Vagina (tissue), 2 donors: ENCODE measurements around the gene ABL1. TPM values are rescaled to one million over a fixed set of nuclear protein-coding genes. Genes with fewer than 3 reads are reported as not detected.

Experiments
- DNase-seq, 2 donors: peaks; one replicate each; pipeline ENCODE4 v3.0.0-alpha.2; 2017; ENCODE audit errors: extremely low spot score in 2 of 2
- H3K27ac ChIP-seq: fragments of 200-600 bp; sonication (generic); one replicate; pipeline ENCODE4 v1.5.1; 2019
- H3K27me3 ChIP-seq: fragments of 200-600 bp; sonication (generic); one replicate; pipeline ENCODE4 v1.5.1; 2019
- H3K36me3 ChIP-seq, 2 donors: fragments of 200-600 bp; sonication (generic); one replicate each; pipeline ENCODE4 v1.5.1; 2017 to 2019
- H3K4me1 ChIP-seq: fragments of 200-600 bp; sonication (generic); one replicate; pipeline ENCODE4 v1.5.1; 2019
- H3K4me3 ChIP-seq, 2 donors: fragments of 200-600 bp; sonication (generic); 1 replicate in 1 of 2; 2 replicates in 1 of 2; pipeline ENCODE4 v1.5.1; 2016 to 2019
- H3K9me3 ChIP-seq: fragments of 200-600 bp; sonication (generic); one replicate; pipeline ENCODE4 v1.5.1; 2019
- POLR2A ChIP-seq, 2 donors: fragments of 450-650 bp; IDR thresholded peaks; one replicate each; pipeline ENCODE4 v1.6.1; 2017; ENCODE audit warnings: antibody characterized with exemption in 2 of 2, mild to moderate bottlenecking in 2 of 2, moderate library complexity in 2 of 2
- POLR2AphosphoS5 ChIP-seq, 2 donors: sonication (generic); formaldehyde crosslinking; IDR thresholded peaks; one replicate each; pipeline ENCODE4 v1.9.0; 2017; ENCODE audit warnings: antibody characterized with exemption in 2 of 2, mild to moderate bottlenecking in 2 of 2, low read depth in 1 of 2; ENCODE audit not compliant: insufficient read depth in 1 of 2
- intact Hi-C: fragments of 100-400 bp; cut with DNase I; formaldehyde crosslinking; loops from one replicate; pipeline ENCODE4 v1.15.1; 2023
- total RNA-seq: library from RNA; depleted of rRNA; stranded (reverse); fragments of >200 nt; gene quantifications from one replicate; pipeline ENCODE4 v1.2.3, GENCODE V29; 2016
- TF ChIP-seq, protein P1 (sequence below), 3 experiments: fragments of 450-650 bp in 2 of 3; fragments of 200-600 bp in 1 of 3; sonication (generic) in 1 of 3; IDR thresholded peaks; one replicate each; pipeline ENCODE4 v1.5.1; 2017 to 2019; ENCODE audit warnings: antibody characterized with exemption in 3 of 3, mild to moderate bottlenecking in 2 of 3, moderate library complexity in 2 of 3

Gene ABL1
- total RNA-seq, 1 donor from 2014 or later, result 68.5 TPM

DNA sequence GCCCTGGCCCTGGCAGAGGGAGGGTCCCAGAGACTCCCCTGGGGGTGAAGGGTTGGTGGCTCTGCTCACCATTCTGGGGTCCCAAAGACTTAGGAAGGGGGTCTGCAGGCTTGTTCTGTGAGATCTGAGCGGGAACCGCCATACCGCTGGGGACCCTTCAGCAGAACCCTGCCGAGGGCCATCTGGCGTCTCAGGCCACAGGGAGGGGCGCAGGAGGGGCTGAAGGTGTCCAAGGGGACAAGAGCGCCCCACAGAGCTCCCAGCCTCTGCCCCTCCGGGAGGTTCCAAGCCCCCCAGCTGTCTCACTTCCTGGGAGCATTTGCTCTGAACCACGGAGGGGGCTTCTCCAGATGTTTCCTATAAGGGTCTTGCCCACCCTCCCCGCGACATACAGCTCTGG lies 99.2 kb downstream of the ABL1 start:
- no peak overlapping the region for H3K4me3 ChIP-seq
- no peak overlapping the region for H3K27ac ChIP-seq
- intact Hi-C loops, result no loop called here
- no peaks in the 10 kb centered on the region for H3K9me3 ChIP-seq
- DNase-seq, result no peak
- no peak for TF ChIP-seq POLR2A (IDR thresholded peaks at IDR 0.05)
- TF ChIP-seq, protein P1, sequence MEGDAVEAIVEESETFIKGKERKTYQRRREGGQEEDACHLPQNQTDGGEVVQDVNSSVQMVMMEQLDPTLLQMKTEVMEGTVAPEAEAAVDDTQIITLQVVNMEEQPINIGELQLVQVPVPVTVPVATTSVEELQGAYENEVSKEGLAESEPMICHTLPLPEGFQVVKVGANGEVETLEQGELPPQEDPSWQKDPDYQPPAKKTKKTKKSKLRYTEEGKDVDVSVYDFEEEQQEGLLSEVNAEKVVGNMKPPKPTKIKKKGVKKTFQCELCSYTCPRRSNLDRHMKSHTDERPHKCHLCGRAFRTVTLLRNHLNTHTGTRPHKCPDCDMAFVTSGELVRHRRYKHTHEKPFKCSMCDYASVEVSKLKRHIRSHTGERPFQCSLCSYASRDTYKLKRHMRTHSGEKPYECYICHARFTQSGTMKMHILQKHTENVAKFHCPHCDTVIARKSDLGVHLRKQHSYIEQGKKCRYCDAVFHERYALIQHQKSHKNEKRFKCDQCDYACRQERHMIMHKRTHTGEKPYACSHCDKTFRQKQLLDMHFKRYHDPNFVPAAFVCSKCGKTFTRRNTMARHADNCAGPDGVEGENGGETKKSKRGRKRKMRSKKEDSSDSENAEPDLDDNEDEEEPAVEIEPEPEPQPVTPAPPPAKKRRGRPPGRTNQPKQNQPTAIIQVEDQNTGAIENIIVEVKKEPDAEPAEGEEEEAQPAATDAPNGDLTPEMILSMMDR (IDR thresholded peaks at IDR 0.05), result no peak
- no peak for TF ChIP-seq POLR2AphosphoS5 (IDR thresholded peaks at IDR 0.05; ENCODE audit: insufficient read depth in 1 of 2, low read depth in 1 of 2)
- H3K36me3 ChIP-seq, result no peaks in the 10 kb centered on the region
- peaks cover 15% of the 10 kb centered on the region for H3K27me3 ChIP-seq
- H3K4me1 ChIP-seq, result peaks cover 25% of the 10 kb centered on the region

DNA sequence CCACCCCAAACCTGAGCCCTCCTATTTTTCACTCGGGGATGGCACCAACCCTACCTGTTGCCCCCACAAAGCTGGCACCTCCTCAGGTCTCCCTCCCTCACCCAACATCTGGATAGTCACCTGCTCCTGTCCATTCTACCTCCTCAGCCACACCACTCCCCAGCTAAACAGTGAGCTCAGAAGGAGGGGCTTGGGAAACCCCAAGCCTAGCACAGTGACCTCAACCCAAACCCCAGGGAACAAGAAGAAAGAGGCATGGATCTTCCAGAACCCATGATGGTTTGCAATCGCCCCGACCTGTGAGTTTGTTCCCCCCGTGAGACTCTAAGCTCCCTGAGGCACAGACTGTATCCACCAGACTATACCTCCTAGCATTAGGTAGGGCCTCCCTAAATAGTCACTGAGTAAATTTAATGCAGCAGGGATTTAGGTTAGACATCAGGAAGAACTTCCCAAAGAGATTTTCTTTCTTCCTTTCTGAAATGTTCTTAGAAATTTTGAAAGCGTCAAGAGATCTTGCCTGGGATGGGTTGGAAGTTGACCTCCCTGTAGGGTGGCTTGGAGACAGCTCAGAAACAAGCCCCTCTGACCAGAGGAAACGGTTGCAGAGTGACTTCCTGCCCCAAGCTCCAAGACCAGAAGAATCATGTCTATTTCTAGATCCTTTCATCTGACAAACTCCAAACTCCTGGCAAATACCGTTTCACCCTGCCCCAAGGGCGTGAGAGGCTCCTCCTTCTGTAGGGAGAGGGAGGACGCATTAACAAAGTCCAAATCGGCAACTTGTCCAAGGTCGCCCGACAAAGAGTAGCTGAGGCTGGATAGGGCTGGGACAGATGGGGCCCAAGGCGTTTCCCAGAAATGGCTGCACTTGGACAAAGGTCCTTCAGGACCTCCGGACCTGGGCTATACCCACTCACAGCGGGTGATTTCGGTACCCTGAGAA lies 99.9 kb downstream of the ABL1 start:
- peaks cover 32% of the 10 kb centered on the region for H3K4me1 ChIP-seq
- H3K27me3 ChIP-seq, result peaks cover 20% of the 10 kb centered on the region
- intact Hi-C loops, result loop anchor here (5.0 kb wide), 2 partner anchors 163 to 228 kb away; no protein-coding TSS in a partner anchor

DNA sequence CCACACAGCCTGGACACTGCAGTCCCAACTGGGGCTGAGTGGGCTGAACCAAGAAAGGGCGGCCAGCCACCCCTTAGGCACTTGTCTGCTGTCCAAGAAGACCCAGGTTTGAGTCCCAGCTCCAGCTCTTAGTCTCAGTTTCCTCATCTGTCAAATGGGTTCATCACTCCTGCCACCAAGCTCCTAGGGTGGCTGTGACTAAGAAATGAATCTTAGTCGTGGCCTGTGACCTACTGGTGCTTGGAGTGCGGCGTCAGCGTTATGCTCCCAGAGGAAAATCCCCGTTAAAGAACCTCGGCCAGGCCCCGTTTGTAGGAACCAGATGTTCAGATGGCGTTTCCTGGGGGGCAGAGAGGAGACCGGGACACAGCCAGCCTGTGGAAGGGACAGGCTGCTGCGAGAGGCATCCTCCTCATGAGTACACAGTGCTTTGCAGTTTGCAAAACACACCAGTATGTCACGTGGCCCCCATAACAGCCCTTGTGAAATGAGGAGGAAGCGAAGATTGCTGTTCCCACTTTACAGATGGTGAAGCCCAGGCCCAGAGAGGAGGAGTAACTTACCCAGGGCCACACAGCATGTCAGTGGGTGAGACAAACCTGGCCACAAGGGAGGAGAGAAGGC lies 100.7 kb downstream of the ABL1 start:
- Histone ChIP-seq H3K36me3 (no peaks in the 10 kb centered on the region), H3K4me3 (no peak overlapping the region), H3K9me3 (no peaks in the 10 kb centered on the region), H3K4me1 (peaks cover 38% of the 10 kb centered on the region), H3K27ac (no peak overlapping the region), H3K27me3 (peaks cover 21% of the 10 kb centered on the region)
- TF ChIP-seq POLR2A (IDR thresholded peaks at IDR 0.05) (no peak), POLR2AphosphoS5 (IDR thresholded peaks at IDR 0.05; ENCODE audit: insufficient read depth in 1 of 2, low read depth in 1 of 2) (no peak)
- TF ChIP-seq, protein P1 (IDR thresholded peaks at IDR 0.05), result no peak
- DNase-seq, result no peak
- intact Hi-C loops, result loop anchor here (5.0 kb wide), 2 partner anchors 163 to 228 kb away; no protein-coding TSS in a partner anchor

More for the DNA sequence above, 99.9 kb downstream of the ABL1 start:
- Histone ChIP-seq H3K4me3 (no peak overlapping the region), H3K27ac (no peak overlapping the region), H3K36me3 (no peaks in the 10 kb centered on the region), H3K9me3 (no peaks in the 10 kb centered on the region)
- TF ChIP-seq, protein P1 (IDR thresholded peaks at IDR 0.05), result no peak
- no peak for TF ChIP-seq POLR2A (IDR thresholded peaks at IDR 0.05)
- no peak for TF ChIP-seq POLR2AphosphoS5 (IDR thresholded peaks at IDR 0.05; ENCODE audit: insufficient read depth in 1 of 2, low read depth in 1 of 2)
- DNase-seq, result no peak

DNA sequence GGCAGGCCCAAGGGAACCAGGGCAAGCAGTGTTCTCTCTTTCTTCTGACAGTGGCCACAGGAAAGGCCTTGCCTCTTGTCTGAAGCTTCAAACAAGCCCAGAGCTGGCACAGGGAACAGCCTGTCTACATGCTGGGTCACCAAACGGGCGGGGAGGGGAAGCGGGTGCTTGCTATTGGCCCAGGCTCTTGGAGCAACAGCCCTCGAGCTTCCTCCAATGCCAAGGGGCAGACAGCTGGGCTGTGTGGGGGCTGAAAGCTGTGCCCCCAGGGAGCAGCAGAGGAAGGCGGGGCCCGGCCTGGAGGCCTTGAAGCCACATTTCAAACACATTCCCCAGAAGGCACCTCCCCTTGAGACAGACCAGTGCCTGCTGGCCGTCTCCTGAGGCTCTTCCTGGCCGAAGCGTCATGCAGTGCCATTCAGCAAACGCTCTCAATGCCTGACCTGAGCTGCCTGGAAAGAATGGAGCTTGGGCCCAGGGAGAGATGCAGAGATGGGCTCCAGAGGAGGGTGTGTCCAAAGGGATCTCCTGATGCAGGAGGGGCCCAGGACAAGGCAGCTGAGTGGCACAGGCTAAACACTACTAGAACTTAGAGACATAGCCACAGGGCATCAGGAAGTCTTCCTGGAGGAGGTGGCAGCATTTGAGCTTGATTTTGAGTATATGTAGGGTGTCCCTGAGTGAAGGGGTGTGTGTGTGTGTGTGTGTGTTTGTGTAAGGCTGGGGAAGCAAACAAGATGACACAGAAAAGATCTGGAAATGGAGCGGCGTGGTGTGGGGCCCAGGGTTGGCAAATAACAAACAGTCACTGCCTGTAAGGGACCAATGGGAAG lies 101.4 kb downstream of the ABL1 start:
- no peak for DNase-seq
- Histone ChIP-seq H3K4me3 (no peak overlapping the region), H3K4me1 (peaks cover 44% of the 10 kb centered on the region), H3K27ac (no peak overlapping the region), H3K36me3 (no peaks in the 10 kb centered on the region), H3K9me3 (no peaks in the 10 kb centered on the region), H3K27me3 (peaks cover 23% of the 10 kb centered on the region)
- TF ChIP-seq, protein P1 (IDR thresholded peaks at IDR 0.05), result no peak
- TF ChIP-seq POLR2AphosphoS5 (IDR thresholded peaks at IDR 0.05; ENCODE audit: insufficient read depth in 1 of 2, low read depth in 1 of 2) (no peak), POLR2A (IDR thresholded peaks at IDR 0.05) (no peak)
- intact Hi-C loops, result loop anchor here (5.0 kb wide), 2 partner anchors 164 to 229 kb away; no protein-coding TSS in a partner anchor

Other genes with a start within 250 kb of the ABL1 start
- gene PRDM12, start 170.7 kb upstream of the ABL1 start, total RNA-seq, result not detected
- 13.5 TPM for gene EXOSC2, start 141.5 kb upstream of the ABL1 start, total RNA-seq
- not detected for gene QRFP, start 61.6 kb downstream of the ABL1 start, total RNA-seq
- gene FIBCD1, start 104.0 kb downstream of the ABL1 start, total RNA-seq, result not detected
- 13.3 TPM for gene LAMC3, start 173.9 kb downstream of the ABL1 start, total RNA-seq